HG03432 (cell line): ENCODE measurements around the gene ROM1.
"Not testable (repeated sequence)": the region's sequence is repeated elsewhere in the genome, so short reads cannot be mapped to it uniquely, and the experiment has no call there.

Source experiments
- ATAC-seq: cut with Tn5 transposase; IDR thresholded peaks from one replicate; pipeline ENCODE4 v1.9.1; 2021; ENCODE audit warnings: mild to moderate bottlenecking, moderate library complexity; ENCODE audit not compliant: unreplicated experiment

The ROM1 gene

GRCh38 chr11:62648185-62648966 lies 35.3 kb downstream of the ROM1 start:
- ATAC-seq: no peak

- ATAC-seq: no peak
These were observed 35.9 kb downstream of the ROM1 start for GRCh38 chr11:62648967-62649364.

DNA sequence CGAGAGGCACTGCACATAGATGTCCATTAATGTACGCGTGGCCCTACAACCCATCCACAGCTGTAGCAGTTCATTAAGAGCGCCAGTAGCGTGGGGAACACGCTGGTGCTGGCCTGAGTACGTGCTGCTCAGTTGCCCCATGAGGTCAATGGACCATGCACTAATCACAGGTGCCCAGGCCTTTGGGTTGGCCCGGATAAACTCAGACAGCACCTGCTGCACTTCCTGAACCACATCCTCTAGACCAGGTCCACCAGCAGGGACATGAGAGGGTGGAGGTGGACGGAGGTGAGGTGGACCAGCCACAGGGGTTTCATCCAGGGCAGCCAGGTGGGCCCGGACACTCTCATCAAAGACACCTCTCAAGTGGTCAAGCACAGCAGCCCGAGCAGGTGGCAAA lies 36.4 kb downstream of the ROM1 start:
- no peak for ATAC-seq

- not testable (repeated sequence) for ATAC-seq
These were observed 37.2 kb downstream of the ROM1 start for GRCh38 chr11:62650283-62650682.

GRCh38 chr11:62652161-62653006 lies 39.3 kb downstream of the ROM1 start:
- ATAC-seq: no peak

GRCh38 chr11:62654297-62654696 lies 41.2 kb downstream of the ROM1 start:
- ATAC-seq: no peak

DNA sequence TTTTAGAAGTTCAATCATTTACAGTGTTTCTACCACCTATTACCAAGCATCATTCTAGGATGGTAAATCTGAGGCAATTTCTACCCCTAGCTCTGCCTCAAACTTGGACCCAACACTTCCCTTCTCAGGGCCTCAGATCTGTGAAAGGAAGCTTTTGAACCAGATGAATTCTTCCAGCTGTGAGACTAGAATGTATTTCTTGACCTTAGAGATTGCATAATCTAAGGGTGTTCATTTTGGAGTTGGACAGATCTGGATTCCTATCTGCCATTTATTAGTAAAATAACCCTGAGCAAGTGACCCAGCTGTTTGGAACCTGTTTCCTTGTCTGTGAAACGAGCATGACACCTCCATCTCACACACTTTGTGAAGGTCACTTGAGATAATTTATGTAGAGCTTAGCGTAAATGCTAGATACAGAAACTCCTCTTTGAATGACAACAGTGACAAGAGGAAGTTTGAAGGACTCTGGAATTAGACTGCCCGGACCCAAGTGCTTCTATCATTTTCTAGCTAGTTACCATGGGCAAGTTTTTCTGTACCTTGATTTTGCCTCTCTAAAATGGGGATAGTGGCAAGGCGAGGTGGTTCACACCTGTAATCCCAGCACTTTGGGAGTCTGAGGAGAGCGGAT lies 43.9 kb downstream of the ROM1 start:
- no peak for ATAC-seq

GRCh38 chr11:62664405-62665074 lies 51.5 kb downstream of the ROM1 start:
- ATAC-seq: peak; percentile 36
